HG02885 (cell line): ENCODE measurements around the gene ARHGEF19.

Experiments
- ATAC-seq: cut with Tn5 transposase; IDR thresholded peaks from one replicate; pipeline ENCODE4 v1.9.1; 2021; ENCODE audit warnings: mild to moderate bottlenecking; ENCODE audit not compliant: unreplicated experiment, poor library complexity

Gene ARHGEF19

GRCh38 chr1:16153999-16154673 is 58.3 kb downstream of the ARHGEF19 start:
- ATAC-seq = no peak

- ATAC-seq = no peak
Measured at GRCh38 chr1:16153096-16153998, 59.1 kb downstream of the ARHGEF19 start.

- ATAC-seq = no peak
Measured at GRCh38 chr1:16152481-16153087, 59.9 kb downstream of the ARHGEF19 start.

GRCh38 chr1:16151995-16152384 is 60.5 kb downstream of the ARHGEF19 start:
- ATAC-seq = no peak

- no peak for ATAC-seq
Measured at GRCh38 chr1:16151196-16151994, 61.1 kb downstream of the ARHGEF19 start.

GRCh38 chr1:16150508-16150907 is 61.9 kb downstream of the ARHGEF19 start:
- ATAC-seq = no peak

GRCh38 chr1:16149702-16150488 is 62.6 kb downstream of the ARHGEF19 start:
- no peak for ATAC-seq

- no peak for ATAC-seq
Measured at GRCh38 chr1:16149146-16149545, 63.3 kb downstream of the ARHGEF19 start.

GRCh38 chr1:16148329-16149092 is 63.9 kb downstream of the ARHGEF19 start:
- no peak for ATAC-seq
